ENCODE data around the gene TPH1.
A peak's percentile ranks its signal among the peaks of the same experiment; 100 is the strongest.

TPH1 gene

DNA sequence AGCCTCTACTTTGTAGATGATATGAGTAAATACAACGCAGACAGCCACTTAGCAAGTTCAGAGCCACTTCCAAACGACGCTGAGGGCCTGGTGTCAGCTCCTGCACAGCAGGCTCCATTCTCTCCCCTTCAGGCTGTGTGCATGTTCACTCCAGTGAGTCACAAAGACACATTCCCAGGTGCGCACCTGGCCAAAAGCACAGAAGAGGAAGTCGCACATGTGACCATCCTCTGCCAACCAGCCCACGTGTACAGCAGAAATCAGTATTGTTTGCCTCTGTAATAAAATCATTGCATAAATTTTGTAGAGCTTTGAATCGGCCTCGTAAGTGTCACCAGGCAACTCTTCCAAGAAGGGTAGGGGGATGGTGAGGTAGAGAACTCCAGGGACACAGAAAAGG lies 19.5 kb upstream of the TPH1 start:
- peak; percentile 46 for FAIRE-seq
- TF ChIP-seq TAF1 (IDR thresholded peaks at IDR 0.05; ENCODE audit: borderline replicate concordance, low read depth, low read length): no peak
- no peak for TF ChIP-seq POLR2AphosphoS5 (IDR thresholded peaks at IDR 0.05; ENCODE audit: low read depth, low read length)
- TF ChIP-seq POLR2A (IDR thresholded peaks at IDR 0.05; ENCODE audit: low read depth, low read length): no peak
- no peak for DNase-seq (ENCODE audit: insufficient read length)

DNA sequence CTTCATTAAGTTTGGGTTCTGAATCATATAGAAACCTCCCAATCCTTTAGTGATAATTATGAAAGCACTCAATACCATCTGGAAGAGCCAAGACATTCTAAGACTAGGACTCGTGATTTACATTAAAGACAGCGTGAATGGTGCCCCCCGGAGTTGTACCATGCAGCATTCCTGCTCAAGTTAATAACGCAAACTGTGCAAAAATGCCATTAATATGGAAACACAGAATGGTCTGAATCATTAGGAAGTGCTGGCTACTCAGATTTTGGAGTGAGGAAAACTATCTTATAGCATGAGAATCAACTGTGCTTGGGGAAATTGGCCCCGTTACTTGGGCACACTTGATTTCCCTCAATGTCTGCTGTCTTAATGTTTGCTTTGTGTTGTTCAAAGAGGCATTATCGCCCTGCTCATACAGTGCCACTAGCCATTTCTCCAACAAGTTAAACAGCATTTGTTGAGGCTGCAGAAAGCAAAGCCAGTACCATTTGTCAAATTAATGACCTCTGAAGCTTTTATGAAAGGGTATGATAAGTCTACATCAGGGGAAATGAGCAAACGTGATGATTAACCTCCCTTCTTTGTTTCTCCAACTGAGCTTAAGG lies 18.5 kb upstream of the TPH1 start:
- FAIRE-seq (no peak), DNase-seq (ENCODE audit: insufficient read length) (no peak)
- no peak for TF ChIP-seq TAF1 (IDR thresholded peaks at IDR 0.05; ENCODE audit: borderline replicate concordance, low read depth, low read length)
- TF ChIP-seq POLR2AphosphoS5 (IDR thresholded peaks at IDR 0.05; ENCODE audit: low read depth, low read length): no peak
- no peak for TF ChIP-seq POLR2A (IDR thresholded peaks at IDR 0.05; ENCODE audit: low read depth, low read length)

DNA sequence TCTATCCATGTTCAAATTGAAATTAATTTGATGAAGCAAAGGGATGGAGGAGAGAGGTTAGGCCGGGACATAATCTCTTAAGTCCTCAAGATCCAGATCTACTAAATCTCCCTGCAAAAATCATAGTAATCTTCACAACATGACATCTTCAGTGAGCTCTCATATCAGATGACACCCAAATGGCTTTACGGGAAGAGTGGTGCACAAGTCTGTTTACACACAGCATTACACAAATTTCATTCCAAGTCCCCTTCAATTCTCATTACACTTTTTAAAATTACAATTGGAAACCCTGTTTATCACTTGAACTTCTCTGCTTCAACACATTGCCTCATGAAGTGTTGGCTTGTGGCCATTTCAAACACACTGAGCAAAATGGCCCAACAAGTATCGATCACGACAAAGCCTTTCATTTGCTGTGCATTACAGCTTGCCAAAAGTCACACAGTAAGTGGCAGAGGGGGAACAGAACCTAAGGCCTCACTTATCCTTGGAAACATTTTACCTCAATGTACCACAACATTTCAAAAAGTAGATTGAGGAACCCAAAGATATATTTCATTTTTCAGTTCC lies 17.9 kb upstream of the TPH1 start:
- DNase-seq (ENCODE audit: insufficient read length) (no peak), FAIRE-seq (no peak)
- TF ChIP-seq POLR2AphosphoS5 (IDR thresholded peaks at IDR 0.05; ENCODE audit: low read depth, low read length): no peak
- no peak for TF ChIP-seq TAF1 (IDR thresholded peaks at IDR 0.05; ENCODE audit: borderline replicate concordance, low read depth, low read length)
- no peak for TF ChIP-seq POLR2A (IDR thresholded peaks at IDR 0.05; ENCODE audit: low read depth, low read length)

DNA sequence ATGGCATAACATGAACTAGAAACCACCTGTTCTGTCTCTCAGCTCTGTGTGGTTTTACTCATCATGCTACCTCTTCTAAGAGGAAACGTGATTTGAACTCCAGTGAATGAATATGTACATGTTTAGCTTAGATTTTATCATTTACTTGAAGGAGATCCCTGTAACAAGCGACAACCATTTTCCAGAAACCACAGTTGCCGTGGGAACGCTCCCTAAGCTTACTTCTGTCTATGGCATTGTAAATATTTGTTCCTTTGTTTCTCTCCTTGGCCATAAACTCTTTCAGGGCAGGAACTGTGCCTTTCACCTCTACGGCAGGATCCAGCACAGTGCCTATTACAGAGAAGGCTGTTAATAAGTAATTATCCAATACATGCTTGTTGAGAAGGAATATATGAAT lies 17.1 kb upstream of the TPH1 start:
- TF ChIP-seq POLR2A (IDR thresholded peaks at IDR 0.05; ENCODE audit: low read depth, low read length): no peak
- TF ChIP-seq POLR2AphosphoS5 (IDR thresholded peaks at IDR 0.05; ENCODE audit: low read depth, low read length): no peak
- TF ChIP-seq TAF1 (IDR thresholded peaks at IDR 0.05; ENCODE audit: borderline replicate concordance, low read depth, low read length): no peak
- FAIRE-seq (no peak), DNase-seq (ENCODE audit: insufficient read length) (no peak)

DNA sequence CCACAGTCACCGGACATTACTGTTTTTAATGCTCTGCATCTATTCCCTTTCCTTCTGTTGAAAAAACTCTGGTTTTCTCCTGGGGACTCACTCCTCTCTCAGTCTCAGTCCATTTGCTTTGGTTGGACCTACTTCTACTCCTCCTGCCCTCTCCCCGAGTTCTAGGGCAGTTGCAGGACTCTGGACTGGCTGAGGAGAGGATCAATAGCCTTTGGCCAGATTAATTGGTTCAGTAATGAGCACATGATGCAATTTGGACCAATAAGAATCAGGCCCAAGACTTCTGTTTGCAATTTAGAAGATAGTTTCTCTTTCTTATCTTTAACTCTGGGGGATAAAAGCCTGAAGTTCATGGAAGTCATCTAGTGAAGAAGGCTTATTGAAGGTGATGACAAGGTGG lies 15.3 kb upstream of the TPH1 start:
- DNase-seq (ENCODE audit: insufficient read length): no peak
- FAIRE-seq: no peak
- no peak for TF ChIP-seq POLR2A (IDR thresholded peaks at IDR 0.05; ENCODE audit: low read depth, low read length)
- no peak for TF ChIP-seq POLR2AphosphoS5 (IDR thresholded peaks at IDR 0.05; ENCODE audit: low read depth, low read length)
- TF ChIP-seq TAF1 (IDR thresholded peaks at IDR 0.05; ENCODE audit: borderline replicate concordance, low read depth, low read length): no peak

DNA sequence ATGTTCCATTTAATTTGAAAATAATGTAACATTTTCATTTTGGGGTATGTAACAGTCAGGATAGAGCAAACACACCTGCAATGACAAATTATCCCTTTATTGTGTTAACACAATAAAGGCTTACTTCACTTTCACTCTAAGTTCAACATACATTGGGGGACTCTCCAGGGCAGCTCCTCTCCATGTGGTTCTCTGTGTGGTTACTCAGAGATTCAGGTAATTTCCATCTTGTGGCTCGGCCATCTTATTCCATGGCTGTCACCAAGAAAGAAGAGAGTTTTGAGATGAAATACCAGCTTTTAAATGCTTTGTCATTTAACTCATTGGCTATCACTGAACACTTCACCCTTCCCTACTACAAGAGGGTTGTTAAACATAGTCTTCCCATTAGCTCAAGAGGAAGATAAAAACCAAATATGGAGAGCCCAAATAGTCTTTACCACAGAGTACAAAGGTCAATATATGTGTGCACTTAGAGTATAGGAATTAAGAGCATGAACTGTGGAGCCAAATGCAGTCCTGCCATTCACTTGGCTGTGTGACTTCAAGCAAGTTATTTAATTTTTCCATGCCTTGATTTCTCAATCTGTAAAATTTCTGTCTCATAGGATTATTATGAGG lies 10.6 kb upstream of the TPH1 start:
- no peak for TF ChIP-seq POLR2AphosphoS5 (IDR thresholded peaks at IDR 0.05; ENCODE audit: low read depth, low read length)
- TF ChIP-seq TAF1 (IDR thresholded peaks at IDR 0.05; ENCODE audit: borderline replicate concordance, low read depth, low read length): no peak
- no peak for TF ChIP-seq POLR2A (IDR thresholded peaks at IDR 0.05; ENCODE audit: low read depth, low read length)
- no peak for DNase-seq (ENCODE audit: insufficient read length)
- FAIRE-seq: peak; percentile 77

DNA sequence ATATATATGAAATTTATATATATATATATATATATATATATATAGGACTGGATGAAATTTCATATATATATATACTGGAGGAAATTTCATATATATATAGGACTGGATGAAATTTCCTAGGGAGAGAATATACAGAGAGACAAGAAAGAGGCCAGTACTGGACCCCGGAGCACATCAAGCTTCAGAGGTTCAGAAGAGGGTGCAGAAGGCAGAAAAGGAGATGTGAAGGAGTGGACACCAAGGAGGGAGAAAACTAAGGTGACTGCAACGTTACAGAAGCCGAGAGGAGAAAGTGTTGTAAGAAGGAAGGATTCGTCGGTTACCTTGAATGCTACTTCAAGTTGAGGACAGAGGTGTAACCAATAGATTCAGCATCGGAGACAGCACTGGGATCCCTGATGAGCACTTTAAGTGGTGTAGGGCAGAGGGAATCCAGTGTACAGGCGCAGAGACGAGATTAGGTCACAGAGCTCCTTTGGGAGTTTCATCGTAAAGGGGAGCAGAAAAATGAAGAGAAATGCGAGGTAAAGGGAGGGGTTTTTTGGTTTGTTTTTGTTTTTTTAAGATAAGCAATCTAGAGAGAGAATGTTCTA lies 8.5 kb upstream of the TPH1 start:
- TF ChIP-seq POLR2A (IDR thresholded peaks at IDR 0.05; ENCODE audit: low read depth, low read length): no peak
- TF ChIP-seq TAF1 (IDR thresholded peaks at IDR 0.05; ENCODE audit: borderline replicate concordance, low read depth, low read length): no peak
- TF ChIP-seq POLR2AphosphoS5 (IDR thresholded peaks at IDR 0.05; ENCODE audit: low read depth, low read length): no peak
- no peak for FAIRE-seq
- DNase-seq (ENCODE audit: insufficient read length): no peak

DNA sequence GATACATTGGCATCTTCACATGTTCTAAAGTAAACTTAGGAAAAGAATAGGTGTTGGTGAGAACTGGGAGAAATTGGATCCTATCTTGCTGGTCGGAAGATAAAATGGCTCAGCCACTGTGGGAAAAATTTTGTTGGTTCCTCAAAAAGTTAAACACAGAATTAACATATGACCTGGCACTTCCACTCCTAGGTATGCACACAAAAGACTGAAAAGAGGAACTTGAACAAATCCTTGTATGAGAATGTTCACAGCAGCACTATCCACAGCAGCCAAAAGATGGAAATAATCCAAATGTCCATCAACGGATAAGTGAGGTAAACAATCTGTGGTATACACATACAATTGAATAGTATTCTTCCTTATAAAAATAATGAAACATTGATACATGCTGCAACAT lies 4.8 kb upstream of the TPH1 start:
- TF ChIP-seq TAF1 (IDR thresholded peaks at IDR 0.05; ENCODE audit: borderline replicate concordance, low read depth, low read length): no peak
- TF ChIP-seq POLR2AphosphoS5 (IDR thresholded peaks at IDR 0.05; ENCODE audit: low read depth, low read length): no peak
- no peak for TF ChIP-seq POLR2A (IDR thresholded peaks at IDR 0.05; ENCODE audit: low read depth, low read length)
- FAIRE-seq: no peak
- no peak for DNase-seq (ENCODE audit: insufficient read length)

DNA sequence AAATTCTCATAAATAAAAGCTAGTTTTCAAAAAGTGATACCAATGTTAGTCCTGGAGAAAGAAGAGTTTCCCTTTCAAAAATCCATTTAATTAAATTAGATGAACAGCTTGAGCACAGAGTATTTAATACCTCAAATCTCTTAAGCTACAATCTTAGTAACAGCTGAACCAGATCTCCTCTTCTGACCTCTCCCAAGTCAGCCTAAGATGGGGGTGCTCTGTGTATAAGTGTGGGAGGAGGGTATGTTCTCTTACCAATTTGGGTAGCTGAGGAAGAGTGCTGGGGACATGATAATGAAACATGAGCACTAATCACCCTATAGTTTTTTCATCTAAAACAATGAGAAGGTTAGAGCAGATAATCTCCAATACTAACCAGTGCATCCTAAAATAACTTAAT lies 9.6 kb downstream of the TPH1 start:
- TF ChIP-seq POLR2A (IDR thresholded peaks at IDR 0.05; ENCODE audit: low read depth, low read length) (no peak), TAF1 (IDR thresholded peaks at IDR 0.05; ENCODE audit: borderline replicate concordance, low read depth, low read length) (no peak), POLR2AphosphoS5 (IDR thresholded peaks at IDR 0.05; ENCODE audit: low read depth, low read length) (no peak)
- DNase-seq (ENCODE audit: insufficient read length): no peak
- FAIRE-seq: no peak

DNA sequence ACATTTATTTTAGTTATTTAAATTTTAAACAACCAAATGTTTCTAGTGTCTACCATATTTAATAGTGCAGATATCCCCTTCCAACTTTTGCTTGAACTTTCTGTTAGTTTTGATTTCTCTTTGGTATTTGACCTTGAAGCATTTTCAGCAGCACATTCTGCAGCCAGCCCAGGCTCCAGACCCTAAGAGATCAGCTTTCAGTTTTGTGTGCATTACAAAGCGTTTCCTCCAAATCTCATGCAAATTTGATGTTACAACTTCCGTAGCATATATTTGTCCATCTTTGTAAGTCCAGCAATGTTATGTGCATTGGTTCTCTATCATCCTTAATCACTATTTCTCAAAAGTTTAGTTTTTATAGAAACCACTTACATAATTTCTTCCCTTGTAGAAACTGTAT lies 18.6 kb downstream of the TPH1 start:
- no peak for FAIRE-seq
- TF ChIP-seq TAF1 (IDR thresholded peaks at IDR 0.05; ENCODE audit: borderline replicate concordance, low read depth, low read length): no peak
- no peak for TF ChIP-seq POLR2A (IDR thresholded peaks at IDR 0.05; ENCODE audit: low read depth, low read length)
- no peak for TF ChIP-seq POLR2AphosphoS5 (IDR thresholded peaks at IDR 0.05; ENCODE audit: low read depth, low read length)
- no peak for DNase-seq (ENCODE audit: insufficient read length)

DNA sequence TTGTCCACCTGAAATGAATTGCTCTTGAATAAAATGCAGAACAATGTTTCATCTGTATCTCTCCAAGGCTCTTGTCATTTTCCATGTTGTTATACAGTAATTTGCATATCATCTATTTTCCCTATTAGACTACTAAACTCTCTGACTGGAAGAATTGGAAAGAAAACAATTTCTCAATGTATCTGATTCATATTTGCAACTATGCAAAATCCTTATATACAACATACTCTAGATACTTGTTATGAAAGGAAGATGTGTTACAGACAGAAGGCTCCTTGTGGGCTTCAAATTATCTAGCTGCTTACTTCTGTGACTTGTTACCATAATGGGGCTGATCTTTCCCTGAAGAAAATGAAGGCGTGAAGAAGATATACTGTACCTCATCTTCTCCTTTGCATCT lies 23.6 kb downstream of the TPH1 start:
- FAIRE-seq (no peak), DNase-seq (ENCODE audit: insufficient read length) (no peak)
- TF ChIP-seq POLR2AphosphoS5 (IDR thresholded peaks at IDR 0.05; ENCODE audit: low read depth, low read length) (no peak), POLR2A (IDR thresholded peaks at IDR 0.05; ENCODE audit: low read depth, low read length) (no peak), TAF1 (IDR thresholded peaks at IDR 0.05; ENCODE audit: borderline replicate concordance, low read depth, low read length) (no peak)

DNA sequence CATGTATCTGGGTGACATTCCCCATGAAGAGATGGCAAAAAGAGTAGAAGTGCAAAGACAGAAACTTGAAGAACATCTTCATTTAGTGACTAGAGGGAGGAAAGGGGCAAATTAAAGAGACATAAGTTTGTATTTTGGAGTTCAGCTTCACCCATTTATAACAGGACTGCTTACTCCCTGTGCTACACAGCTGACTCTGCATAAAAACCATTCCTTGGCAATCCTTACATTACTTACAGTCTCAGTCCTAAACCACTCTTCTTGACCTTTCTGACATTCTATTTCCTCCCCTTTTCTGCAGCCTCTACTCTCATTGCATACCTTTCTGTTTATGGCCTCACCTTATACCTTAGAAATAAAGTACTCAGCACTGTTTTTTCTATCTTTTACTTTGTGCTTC lies 26.4 kb downstream of the TPH1 start:
- no peak for FAIRE-seq
- TF ChIP-seq TAF1 (IDR thresholded peaks at IDR 0.05; ENCODE audit: borderline replicate concordance, low read depth, low read length) (no peak), POLR2A (IDR thresholded peaks at IDR 0.05; ENCODE audit: low read depth, low read length) (no peak), POLR2AphosphoS5 (IDR thresholded peaks at IDR 0.05; ENCODE audit: low read depth, low read length) (no peak)
- DNase-seq (ENCODE audit: insufficient read length): no peak

Measured in GM12892 (cell line).